Thyroid gland (tissue), 4 donors: ENCODE measurements around the gene CLEC19A. TPM values are rescaled to one million over a fixed set of nuclear protein-coding genes. Genes with fewer than 3 reads are reported as not detected.
A peak's percentile ranks its signal among the peaks of the same experiment; 100 is the strongest.

Experiments
- DNase-seq, 2 donors: peaks; one replicate each; pipeline ENCODE4 v3.0.0-alpha.2; 2019
- H3K27ac ChIP-seq, 3 donors: fragments of 200-600 bp; sonication (generic); 1 replicate in 2 of 3; 2 replicates in 1 of 3; pipeline ENCODE4 v1.5.1; 2016 to 2019; ENCODE audit warnings: mild to moderate bottlenecking in 1 of 3, moderate library complexity in 1 of 3
- H3K27me3 ChIP-seq: fragments of 200-600 bp; sonication (generic); one replicate; pipeline ENCODE4 v1.5.1; 2019
- H3K36me3 ChIP-seq, 2 donors: fragments of 200-600 bp; sonication (generic); one replicate each; pipeline ENCODE4 v1.5.1; 2016 to 2019
- H3K4me1 ChIP-seq, 2 donors: fragments of 200-600 bp; sonication (generic); one replicate each; pipeline ENCODE4 v1.5.1; 2017 to 2019
- H3K4me3 ChIP-seq, 3 donors: fragments of 200-600 bp; sonication (generic); replicated peaks in 1 of 3; 1 replicate in 2 of 3; 2 replicates in 1 of 3; pipeline ENCODE4 v1.5.1; 2016; ENCODE audit warnings: mild to moderate bottlenecking in 1 of 3
- H3K9me3 ChIP-seq: fragments of 200-600 bp; sonication (generic); one replicate; pipeline ENCODE4 v1.5.1; 2017
- CTCF ChIP-seq, 6 experiments: fragments of 200-600 bp in 3 of 6; fragments of 450-650 bp in 3 of 6; sonication (generic) in 3 of 6; IDR thresholded peaks; one replicate each; pipeline ENCODE4 v1.5.1; 2016 to 2019; ENCODE audit warnings: antibody characterized with exemption in 6 of 6, mild to moderate bottlenecking in 2 of 6, inconsistent platforms in 1 of 6, moderate library complexity in 1 of 6
- POLR2A ChIP-seq, 2 donors: fragments of 450-650 bp; IDR thresholded peaks; one replicate each; pipeline ENCODE4 v1.6.1; 2017; ENCODE audit warnings: antibody characterized with exemption in 2 of 2, mild to moderate bottlenecking in 2 of 2, moderate library complexity in 1 of 2
- WGBS, 2 donors: methylation state at CpG; one replicate each; pipeline ENCODE4 v1.1.5; 2017; 5-methylcytosine and 5-hydroxymethylcytosine counted together
- intact Hi-C: fragments of 100-400 bp; cut with DNase I; formaldehyde crosslinking; loops from one replicate; pipeline ENCODE4 v1.15.1; 2023
- total RNA-seq, 4 donors: library from RNA; depleted of rRNA; stranded (reverse); fragments of >200 nt; gene quantifications; one replicate each; pipeline ENCODE4 v1.2.3, GENCODE V29; 2016

The CLEC19A gene
- total RNA-seq, 4 donors from 2014 or later: not detected

GRCh38 chr16:19330841-19331397 is 45.4 kb downstream of the CLEC19A start:
- intact Hi-C loops: no loop called here
- TF ChIP-seq CTCF (IDR thresholded peaks at IDR 0.05) (no peak), POLR2A (IDR thresholded peaks at IDR 0.05) (no peak)
- 56 to 58% methylated on average over 6 of the region's 6 CpGs for WGBS, 2 donors
- Histone ChIP-seq H3K4me1 (no peaks in the 10 kb centered on the region), H3K27ac (no peak overlapping the region), H3K36me3 (no peaks in the 10 kb centered on the region), H3K9me3 (no peaks in the 10 kb centered on the region), H3K4me3 (no peak overlapping the region), H3K27me3 (no peaks in the 10 kb centered on the region)
- no peak for DNase-seq

GRCh38 chr16:19331794-19332193 is 46.3 kb downstream of the CLEC19A start:
- intact Hi-C loops: no loop called here
- Histone ChIP-seq H3K36me3 (no peaks in the 10 kb centered on the region), H3K27ac (no peak overlapping the region), H3K27me3 (no peaks in the 10 kb centered on the region), H3K4me1 (no peaks in the 10 kb centered on the region), H3K4me3 (no peak overlapping the region), H3K9me3 (no peaks in the 10 kb centered on the region)
- 80 to 88% methylated on average over 4 of the region's 4 CpGs for WGBS, 2 donors
- DNase-seq: no peak
- TF ChIP-seq CTCF (IDR thresholded peaks at IDR 0.05) (no peak), POLR2A (IDR thresholded peaks at IDR 0.05) (no peak)

- H3K4me1 ChIP-seq: no peaks in the 10 kb centered on the region
Observed at GRCh38 chr16:19338335-19338734, 52.8 kb downstream of the CLEC19A start.

GRCh38 chr16:19344224-19344801 is 58.8 kb downstream of the CLEC19A start:
- Histone ChIP-seq H3K27ac (no peak overlapping the region), H3K27me3 (no peaks in the 10 kb centered on the region), H3K4me1 (peaks cover 7 to 13% of the 10 kb centered on the region in 2 donors), H3K9me3 (no peaks in the 10 kb centered on the region), H3K36me3 (no peaks in the 10 kb centered on the region), H3K4me3 (no peak overlapping the region)
- intact Hi-C loops: no loop called here
- DNase-seq: peak; percentile 8 to 42
- 37 to 40% methylated on average over 9 of the region's 9 CpGs for WGBS, 2 donors
- TF ChIP-seq POLR2A (IDR thresholded peaks at IDR 0.05) (no peak), CTCF (IDR thresholded peaks at IDR 0.05) (no peak)

More at GRCh38 chr16:19338335-19338734, 52.8 kb downstream of the CLEC19A start:
- no peaks in the 10 kb centered on the region for H3K9me3 ChIP-seq
- WGBS, 2 donors: 68 to 73% methylated on average over 3 of the region's 3 CpGs
- no peak overlapping the region for H3K27ac ChIP-seq
- no peak overlapping the region for H3K4me3 ChIP-seq
- no peak for TF ChIP-seq POLR2A (IDR thresholded peaks at IDR 0.05)
- DNase-seq: no peak
- H3K27me3 ChIP-seq: no peaks in the 10 kb centered on the region
- intact Hi-C loops: no loop called here
- H3K36me3 ChIP-seq: no peaks in the 10 kb centered on the region

- TF ChIP-seq CTCF (IDR thresholded peaks at IDR 0.05): no peak
- TF ChIP-seq POLR2A (IDR thresholded peaks at IDR 0.05): no peak
- H3K4me3 ChIP-seq: no peak overlapping the region
- intact Hi-C loops: no loop called here
- no peaks in the 10 kb centered on the region for H3K9me3 ChIP-seq
- H3K27ac ChIP-seq: no peak overlapping the region
- H3K36me3 ChIP-seq: no peaks in the 10 kb centered on the region
- H3K27me3 ChIP-seq: no peaks in the 10 kb centered on the region
- H3K4me1 ChIP-seq: peaks cover 7 to 13% of the 10 kb centered on the region in 2 donors
- no peak for DNase-seq
- 45 to 49% methylated on average over 4 of the region's 4 CpGs for whole genome bisulfite sequencing, 2 donors
Observed at GRCh38 chr16:19344980-19345379, 59.4 kb downstream of the CLEC19A start.
